Pulmonary artery endothelial cell (primary cell): Measurements from ENCODE around the gene ZBTB21. TPM values are rescaled to one million over a fixed set of nuclear protein-coding genes. Genes with fewer than 3 reads are reported as not detected.

Source experiments
- DNase-seq: peaks from one replicate; pipeline ENCODE4 v3.0.0-alpha.2; 2011; ENCODE audit warnings: low read depth, low spot score
- total RNA-seq: library from RNA; depleted of rRNA; stranded (reverse); fragments of >200 nt; gene quantifications from 2 replicates; pipeline ENCODE4 v1.2.3, GENCODE V29; 2014

The ZBTB21 gene
- total RNA-seq, 1 donor from 2014 or later: 5.0 TPM

DNA sequence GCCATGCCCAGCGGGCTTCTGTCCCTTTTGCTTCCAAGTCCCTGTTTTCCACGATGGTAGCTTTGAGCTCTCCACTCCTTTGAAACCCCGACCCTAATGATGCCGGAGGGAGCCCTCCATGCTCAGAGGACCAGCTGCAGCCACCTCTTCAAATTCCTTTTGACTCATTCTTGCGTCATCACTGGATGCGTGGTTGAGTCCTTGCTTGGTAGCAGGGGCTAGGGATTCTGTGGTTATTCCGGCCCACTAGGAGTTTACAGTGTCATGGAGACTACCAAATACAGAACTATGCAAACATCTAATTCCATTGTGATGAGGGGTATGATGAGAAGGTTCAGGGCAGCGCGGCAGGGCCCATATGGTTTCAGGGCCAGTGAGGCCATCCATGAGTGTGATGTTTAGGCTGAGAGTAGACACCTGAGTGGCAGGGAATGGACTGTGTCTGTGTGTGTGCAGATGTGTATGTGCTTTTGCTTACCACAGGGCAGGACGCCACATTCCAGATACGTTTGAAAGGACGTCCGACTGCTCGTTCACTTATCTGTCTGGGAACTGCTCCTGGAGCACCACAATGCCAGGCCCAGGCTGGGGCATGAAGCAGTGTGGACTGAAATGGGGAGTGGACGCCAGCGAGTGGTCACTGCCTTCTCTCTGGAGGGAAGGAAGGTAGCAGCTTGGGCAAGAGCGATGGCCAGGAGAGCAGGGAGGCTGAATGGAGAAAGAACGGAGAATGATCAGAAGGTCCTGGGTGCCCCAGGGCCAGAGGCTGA, 30.4 kb upstream of the ZBTB21 start:
- no peak for DNase-seq

DNA sequence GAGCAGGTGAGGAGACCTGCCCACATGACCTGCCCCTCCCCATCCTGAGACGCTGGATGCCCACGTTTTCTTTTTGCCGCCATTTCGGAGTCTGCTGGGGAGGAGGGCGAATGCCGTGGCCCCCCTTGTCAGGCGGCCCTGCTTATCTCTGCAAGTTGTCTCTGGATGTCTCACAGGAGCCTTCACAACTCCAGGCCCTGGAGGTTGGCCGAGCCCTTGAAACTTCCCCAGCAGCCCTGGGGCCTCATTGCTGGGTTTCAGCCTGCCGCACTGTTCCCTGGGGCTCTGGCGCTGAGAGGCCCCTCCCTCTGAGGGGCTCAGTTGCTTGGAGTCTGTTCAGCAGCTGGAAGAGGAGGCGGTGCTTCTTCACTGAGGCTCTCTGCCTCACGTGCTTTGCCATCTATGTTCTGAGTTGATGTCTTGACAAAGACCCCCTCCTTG, 29.8 kb upstream of the ZBTB21 start:
- DNase-seq: no peak

DNA sequence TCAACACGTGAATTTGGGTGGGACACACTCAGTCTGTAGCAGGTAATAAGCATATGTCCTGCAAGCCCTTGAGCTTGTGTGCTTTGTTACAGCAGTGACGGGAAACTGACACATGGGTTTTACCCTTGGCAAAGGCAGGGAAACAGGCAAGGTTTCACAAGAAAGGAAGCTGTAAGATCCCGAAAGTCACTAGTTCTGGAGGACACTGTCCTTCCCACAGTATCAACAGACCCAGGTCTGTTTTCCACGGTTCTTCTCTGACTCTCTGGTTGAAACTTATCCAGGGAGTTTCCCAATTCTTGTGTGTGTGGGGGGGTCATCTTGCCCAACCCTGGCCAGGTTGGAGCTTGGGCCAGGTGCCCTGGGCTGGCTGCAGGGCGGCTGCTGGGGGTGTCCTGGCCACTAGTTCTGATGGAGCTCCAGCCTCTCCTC, 29.3 kb upstream of the ZBTB21 start:
- no peak for DNase-seq

DNA sequence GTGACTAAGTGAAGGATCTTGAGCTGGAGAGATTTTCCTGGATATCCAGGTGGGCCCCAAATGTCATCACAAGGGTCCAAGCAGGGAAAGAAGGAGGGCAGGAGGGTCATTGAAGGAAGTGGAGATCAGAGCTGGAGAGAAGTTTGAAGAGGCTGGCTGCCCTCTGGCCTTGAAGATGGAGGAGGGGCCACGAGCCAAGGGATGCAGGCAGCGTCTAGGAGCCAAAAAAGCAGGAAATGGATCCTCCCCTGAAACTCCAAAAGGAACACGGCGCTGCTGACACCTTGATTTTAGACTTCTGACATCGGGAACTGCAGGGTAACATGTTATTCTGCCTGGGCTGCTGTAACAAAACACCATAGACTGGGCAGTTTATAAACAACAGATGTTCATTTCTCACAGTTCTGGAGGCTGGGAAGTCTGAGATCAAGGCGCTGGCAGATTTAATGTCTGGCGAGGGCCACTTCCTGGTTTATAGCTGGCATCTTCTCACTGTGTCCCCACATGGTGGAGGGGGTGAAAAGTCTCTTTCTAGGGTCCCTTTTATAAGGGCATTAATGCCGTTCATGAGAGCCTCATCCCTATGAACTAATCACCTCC, 28.8 kb upstream of the ZBTB21 start:
- no peak for DNase-seq

DNA sequence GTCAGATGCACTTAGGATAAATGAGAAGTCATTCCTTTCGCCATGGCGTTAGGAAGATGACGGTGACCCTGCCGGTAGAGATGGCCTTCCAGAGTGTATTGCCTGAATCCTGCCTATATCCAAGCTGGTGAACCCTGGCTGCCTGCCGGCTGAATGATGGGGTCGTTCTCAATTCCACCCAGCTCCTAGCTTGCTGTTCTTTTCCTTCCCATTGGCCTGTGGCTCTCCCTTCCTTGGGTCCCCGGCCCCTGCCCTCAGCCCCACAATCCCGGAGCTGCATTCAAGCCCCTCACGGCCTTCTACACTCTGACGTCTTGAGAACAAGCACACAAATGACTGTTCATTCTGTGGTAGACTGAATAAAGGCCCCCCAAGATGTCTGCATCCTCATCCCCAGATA, 28.2 kb upstream of the ZBTB21 start:
- no peak for DNase-seq

DNA sequence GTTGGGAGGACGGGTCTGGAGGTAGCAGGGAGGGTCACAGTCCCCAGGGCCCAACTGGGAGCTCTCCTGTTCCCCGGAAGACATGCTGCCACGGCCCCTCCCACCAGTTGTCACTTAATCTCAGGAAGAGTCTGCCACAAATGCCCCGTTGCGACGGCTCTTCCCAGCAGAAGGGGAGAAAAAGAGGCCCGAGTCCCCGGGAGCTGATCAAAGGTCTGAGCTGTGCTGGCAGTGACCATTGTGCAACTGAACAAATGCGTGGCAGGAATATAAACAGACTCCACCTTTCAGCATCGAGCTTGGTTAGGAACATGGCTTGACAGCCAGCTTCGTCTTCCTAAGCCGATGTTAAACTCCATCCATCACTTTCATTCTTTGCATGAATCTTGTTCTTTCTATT, 27.8 kb upstream of the ZBTB21 start:
- DNase-seq: no peak

DNA sequence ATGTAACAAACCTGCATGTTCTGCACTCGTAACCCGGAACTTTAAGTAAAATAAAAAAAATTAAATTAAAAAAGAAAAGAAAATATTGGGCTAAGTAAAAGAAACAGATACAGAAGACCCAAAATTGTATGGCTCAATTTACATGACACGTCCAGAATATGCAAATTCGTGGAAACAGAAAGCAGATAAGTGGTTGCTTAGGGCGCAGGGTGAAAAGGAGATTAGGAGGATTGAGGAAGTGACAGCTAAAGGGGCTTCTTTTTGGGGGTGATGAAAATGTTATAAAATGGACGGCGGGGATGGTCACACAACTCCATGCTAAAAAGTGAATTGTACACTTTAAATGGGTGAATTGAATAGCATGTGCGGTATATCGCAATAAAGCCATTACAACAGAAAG, 27.4 kb upstream of the ZBTB21 start:
- DNase-seq: no peak

DNA sequence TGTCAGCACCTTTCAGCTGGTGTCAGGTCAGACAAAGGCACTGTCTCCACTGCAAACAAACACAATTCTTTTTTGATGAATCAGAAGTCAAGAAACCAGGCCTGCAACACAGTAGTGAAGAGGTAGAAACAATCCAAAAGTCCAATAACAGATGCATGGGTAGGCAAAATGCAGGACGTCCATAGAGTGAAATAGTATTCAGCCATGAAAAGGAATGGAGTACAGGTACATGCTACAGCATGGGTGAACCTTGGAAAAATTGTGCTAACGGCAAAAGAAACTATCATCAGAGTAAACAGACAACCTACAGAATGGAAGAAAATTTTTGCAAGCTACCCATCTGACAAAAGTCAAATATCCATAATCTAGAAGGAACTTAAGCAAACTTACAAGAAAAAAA, 26.2 kb upstream of the ZBTB21 start:
- DNase-seq: no peak

DNA sequence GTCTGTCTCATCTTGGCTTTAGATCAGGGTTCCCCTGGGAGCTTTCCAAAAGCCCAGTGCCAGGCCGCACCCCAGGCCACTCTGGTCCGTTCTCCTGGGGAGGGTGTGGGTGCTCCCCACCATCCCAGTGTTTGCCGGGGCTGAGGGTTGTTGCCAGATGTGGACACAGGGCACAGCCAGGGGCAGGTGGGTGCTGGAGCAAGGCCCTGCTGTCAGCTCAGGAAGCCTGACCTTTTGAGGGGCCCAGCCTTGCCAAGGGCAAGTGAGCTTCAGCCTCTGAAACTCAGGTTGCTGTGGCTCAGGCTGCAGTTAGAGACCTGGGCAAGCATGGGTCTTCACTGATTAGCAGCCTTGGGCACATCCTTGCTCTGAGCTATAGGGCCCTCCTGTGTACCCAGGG, 22.8 kb upstream of the ZBTB21 start:
- DNase-seq: no peak

DNA sequence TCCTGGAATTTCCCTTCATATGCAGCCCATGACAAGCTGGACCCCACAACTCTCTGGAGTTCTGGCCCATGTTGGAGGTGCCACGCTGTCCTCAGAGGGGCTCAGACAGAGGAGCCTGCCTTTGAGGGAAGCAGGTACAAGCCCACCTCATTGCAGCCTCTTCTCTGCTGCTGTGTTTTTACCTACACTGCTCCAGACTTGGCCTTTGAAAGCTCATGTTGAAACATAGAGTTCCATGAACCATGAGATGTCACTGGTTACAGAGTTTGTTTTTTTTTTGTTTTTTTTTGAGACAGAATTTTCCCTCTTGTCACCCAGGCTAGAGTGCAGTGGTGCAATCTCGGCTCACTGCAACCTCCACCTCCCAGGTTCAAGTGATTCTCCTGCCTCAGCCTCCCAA, 22.1 kb upstream of the ZBTB21 start:
- no peak for DNase-seq

DNA sequence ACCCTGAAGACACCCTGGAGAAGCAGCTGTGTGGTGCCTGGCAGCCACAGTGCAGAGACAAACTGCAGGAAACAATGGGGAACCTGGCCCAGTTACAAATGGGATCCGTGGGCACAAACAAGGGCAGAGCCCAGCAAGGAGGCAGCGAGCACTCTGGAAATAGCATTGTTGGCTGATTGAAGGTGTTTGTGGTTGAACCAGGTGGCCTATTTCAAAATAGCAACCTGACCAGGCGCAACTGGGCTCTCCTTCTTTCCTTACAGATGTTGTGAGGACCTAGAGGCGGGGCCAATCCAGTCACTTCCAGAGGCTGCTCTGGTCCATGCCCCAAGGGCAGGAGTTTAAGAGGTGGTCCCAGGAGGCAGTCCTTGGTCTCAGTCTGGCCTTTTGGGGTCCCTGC, 21.7 kb upstream of the ZBTB21 start:
- DNase-seq: no peak

DNA sequence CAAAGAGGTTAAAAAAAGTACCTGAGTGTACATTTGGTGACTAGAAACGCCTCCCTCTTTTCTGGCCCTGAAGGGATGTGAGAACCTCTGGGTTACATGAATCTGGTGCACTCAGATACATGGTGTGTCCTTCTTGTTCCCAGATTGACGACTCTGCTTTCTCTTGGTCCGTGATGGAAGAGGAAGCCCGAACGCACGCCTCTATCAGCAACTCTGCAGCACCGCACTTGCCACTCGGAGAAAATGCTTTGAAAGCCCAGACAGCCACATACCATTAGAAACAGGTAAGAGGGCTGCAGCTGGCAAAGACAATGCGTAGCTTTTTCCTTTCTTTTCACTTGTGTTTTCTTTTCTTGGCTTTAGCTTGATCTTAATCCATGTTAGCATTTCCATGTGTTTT, 21.1 kb upstream of the ZBTB21 start:
- DNase-seq: no peak

DNA sequence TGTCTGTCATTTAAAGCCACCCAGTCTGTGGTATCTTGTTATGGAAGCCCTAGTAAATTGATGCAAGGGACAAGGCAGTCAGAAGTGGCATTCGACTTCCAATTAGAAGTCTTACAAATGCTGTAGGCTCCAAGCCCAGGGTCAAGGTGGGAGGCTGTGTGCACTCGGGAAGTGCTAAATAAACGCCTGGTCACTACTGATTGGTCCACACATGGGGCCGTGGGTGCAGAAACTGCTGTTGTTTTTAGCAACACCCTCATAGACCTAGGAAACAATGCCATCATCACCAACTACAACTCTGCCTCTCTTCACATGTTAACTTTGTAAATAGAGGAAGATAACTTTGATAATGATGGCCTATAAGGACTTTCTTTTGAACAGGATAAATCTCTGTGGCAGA, 20.2 kb upstream of the ZBTB21 start:
- no peak for DNase-seq

DNA sequence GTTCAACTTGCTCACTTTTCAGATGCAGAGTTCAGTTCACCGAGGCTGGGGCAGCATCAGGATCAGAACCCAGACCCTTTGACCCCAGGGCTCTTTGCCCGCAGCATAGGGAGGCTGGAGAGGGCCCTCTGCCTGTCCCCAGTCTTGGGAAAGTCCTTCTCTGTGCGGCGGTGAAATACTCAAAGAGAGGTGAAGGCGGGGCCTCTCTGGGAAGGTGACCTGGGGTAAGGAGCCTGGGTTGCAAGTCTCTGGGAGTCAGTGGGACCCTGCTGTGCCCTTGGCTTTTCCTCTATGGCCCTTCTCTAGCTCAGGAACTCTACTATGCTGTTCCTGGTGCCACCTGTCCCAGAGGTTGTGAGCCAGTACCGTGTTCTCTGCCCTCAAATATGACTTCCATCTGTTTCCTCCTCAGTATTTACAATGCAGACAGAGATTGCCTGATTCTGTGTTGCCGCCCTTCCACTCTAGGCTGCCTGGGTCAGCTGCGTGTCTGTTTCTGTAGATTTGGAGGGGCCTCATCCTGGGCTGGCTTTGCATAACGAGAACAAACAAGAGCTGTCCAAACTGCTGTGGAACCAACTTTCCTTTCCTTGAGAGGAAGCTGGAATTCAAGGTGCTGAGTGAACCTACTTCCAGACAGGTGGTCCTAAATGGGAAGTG, 18.7 kb upstream of the ZBTB21 start:
- no peak for DNase-seq

DNA sequence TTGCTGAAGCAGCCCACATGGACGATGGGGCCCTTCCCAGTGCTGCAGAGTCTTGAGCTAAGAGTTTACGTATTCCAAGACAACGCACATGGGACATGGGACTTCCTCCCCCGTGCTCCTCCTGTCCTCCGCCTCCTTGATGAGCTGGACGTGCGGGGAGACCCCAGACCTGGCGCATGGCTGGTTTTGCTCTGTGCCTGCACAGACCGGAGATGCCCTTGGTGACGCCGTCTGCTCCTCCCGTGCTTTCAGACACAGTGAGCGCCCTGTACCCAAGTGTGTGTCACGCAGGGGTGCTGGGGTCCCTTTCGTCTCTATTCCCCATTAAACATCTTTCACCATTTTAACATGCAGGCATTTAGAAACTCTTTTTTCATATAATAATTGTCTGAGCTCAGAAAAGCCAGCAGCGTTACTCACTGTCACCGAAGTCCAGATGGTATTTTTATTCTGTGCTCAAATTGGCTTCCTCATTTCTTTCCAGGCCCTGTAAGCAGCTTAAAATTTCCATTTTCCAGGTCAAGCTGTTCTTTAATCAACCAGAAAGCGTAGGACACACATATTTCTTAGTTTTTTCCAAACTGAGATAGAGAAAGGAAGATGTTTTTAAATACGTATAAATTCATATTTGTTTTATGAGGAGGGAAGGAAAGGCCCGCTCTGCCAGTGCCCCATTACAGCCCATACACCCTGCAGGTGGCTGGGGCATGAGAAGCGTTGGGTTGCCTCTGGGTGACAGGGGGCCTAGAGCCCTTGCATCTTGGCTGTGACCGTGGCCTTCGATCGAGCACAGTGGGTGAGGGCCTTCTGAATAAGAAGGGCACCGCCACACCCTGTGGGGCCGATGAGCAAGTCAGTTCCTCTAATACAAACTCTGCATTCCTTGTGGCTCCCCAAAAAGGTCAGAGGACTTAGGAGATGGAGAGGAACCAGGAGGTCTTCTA, 17.9 kb upstream of the ZBTB21 start:
- DNase-seq: no peak

DNA sequence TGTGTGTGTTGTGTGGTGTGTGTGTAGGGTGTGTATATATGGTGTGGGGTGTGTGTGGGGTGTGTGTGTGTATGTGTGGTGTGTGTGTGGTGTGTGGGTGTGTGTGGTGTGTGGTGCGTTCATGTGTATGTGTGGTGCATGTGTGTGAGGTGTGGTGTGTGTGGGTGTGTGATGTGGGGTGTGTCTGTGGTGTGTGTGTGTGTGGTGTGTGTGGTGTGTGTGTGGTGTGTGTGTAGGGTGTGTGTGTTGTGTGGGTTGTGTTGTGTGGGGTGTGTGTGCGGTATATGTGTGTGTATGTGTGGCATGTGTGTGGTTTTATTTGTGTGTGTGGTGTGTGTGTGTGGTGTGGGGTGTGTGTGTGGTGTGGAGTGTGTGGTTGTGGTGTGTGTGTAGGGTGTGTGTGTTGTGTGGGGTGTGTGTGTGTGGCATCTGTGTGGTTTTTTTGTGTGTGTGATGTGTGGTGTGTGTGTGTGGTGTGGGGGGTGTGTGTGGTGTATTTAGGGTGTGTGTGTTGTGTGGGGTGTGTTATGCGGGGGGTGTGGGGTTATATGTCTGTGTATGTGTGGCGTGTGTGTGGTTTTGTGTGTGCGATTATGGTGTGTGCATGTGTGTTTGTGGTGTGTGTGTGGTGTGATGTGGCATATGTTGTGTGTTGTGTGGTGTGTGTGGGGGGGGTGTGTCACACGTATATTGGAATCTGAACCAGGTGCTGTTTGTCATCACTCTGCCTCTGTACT, 17.1 kb upstream of the ZBTB21 start:
- no peak for DNase-seq

DNA sequence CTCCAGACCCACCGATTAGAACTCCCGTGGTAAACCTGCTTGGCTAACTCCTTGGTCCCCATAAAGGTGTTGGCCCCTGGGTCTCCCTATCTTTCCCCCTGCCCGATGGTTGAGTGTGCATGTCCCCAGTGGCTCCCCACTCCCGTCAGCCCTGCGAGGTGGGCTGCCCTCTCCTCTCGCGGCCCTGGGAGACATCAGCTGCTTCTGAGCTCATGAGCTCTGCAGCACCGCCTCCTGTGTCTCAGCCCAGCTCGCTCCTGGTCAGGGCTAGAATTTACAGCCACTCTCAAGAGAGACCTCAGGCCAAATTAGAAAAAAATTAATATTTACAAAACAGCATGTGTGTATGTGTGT, 15.9 kb upstream of the ZBTB21 start:
- no peak for DNase-seq

DNA sequence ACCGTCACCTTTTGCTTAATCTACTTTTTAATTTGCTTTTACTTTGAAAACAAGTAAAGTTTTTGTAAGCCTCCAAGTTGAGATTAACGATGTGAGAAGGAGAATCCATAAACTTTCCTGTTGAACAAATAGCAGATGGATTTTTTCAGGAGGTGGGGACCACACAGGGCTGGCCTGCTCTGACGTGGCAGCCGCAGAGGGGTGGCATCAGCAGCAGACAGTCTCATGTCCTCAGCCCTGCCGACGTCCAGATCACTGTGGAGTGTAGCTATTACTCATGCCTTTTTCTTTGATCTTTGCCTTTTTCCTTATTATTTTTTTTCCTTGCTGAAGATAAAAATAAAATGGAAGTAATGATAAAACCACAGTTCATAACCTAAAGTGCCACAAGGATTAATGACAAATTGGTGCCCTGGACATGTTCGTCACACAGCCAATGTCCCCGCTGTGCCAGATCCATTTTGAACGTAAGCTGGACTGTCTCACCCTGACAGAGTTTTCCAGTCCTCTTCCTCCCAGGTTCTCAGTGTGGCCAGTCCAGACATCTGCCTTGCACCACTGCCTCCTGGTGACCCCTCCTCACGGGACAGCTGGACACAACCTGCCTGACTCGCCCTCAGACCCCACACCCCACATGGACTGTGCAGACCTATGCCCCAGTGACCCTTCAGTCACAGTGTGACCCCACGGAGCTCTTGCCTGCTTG, 15.4 kb upstream of the ZBTB21 start:
- DNase-seq: no peak

DNA sequence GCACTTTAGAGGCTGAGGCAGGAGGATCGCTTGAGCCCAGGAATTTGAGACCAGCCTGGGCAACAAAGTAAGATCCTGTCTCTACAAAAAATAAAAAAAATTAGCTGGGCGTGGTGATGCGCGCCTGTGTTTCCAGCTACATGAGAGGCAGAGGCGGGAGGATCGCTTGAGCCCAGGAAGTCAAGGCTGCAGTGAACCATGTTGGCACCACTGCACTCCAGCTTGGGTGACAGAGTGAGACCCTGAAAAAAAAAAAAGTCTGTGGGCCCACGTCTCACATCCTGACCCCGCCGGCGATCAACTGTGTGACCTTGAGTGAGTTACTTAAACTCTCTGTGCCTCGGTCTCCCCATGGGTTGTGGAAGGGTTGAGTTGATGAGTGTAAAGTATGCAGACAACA, 12.7 kb upstream of the ZBTB21 start:
- DNase-seq: no peak

DNA sequence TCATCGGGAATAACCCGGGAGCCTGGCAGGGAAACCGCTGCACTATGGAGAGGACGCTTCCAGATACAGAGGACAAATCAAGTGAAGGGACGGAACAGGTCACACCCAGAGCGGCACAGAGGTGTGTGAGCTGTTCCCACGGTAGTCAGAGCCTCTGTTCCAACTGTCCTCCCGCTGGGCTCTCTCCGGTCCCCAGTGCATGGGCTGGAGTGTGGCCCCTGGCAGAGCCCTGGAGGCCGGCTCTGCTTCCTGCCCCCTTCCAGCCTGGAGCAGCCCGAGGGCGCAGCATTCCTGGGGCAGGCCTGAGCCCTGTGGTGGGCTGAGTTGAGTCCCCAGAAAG, 11.9 kb upstream of the ZBTB21 start:
- DNase-seq: no peak
